Neural progenitor cell (in vitro differentiated cells): ENCODE results near the gene ZBTB3. TPM values are rescaled to one million over a fixed set of nuclear protein-coding genes. Genes with fewer than 3 reads are reported as not detected.

Source experiments
- DNase-seq: peaks from one replicate; pipeline ENCODE4 v3.0.0-alpha.2; 2016; ENCODE audit warnings: low spot score
- H2AFZ ChIP-seq: fragments of 200-600 bp; sonication (generic); replicated peaks from 2 replicates; pipeline ENCODE4 v1.6.1; 2016; ENCODE audit warnings: antibody characterized with exemption
- H3F3A ChIP-seq: fragments of 200-600 bp; sonication (generic); 2 replicates; pipeline ENCODE4 v1.6.1; 2016; ENCODE audit warnings: antibody characterized with exemption, low read depth
- H3K27ac ChIP-seq: fragments of 200-600 bp; sonication (generic); 2 replicates; pipeline ENCODE4 v1.5.1; 2016; ENCODE audit warnings: mild to moderate bottlenecking
- H3K27me3 ChIP-seq: fragments of 200-600 bp; sonication (generic); 2 replicates; pipeline ENCODE4 v1.6.1; 2016; ENCODE audit warnings: mild to moderate bottlenecking, moderate library complexity
- H3K36me3 ChIP-seq: fragments of 200-600 bp; sonication (generic); 2 replicates; pipeline ENCODE4 v1.5.1; 2016
- H3K4me1 ChIP-seq: fragments of 200-600 bp; sonication (generic); 2 replicates; pipeline ENCODE4 v1.6.1; 2016; ENCODE audit warnings: mixed run types
- H3K4me2 ChIP-seq: fragments of 200-600 bp; sonication (generic); 2 replicates; pipeline ENCODE4 v1.6.1; 2016
- H3K4me3 ChIP-seq: fragments of 200-600 bp; sonication (generic); 2 replicates; pipeline ENCODE4 v1.5.1; 2016
- H3K79me2 ChIP-seq: fragments of 200-600 bp; sonication (generic); 2 replicates; pipeline ENCODE4 v1.6.1; 2016; ENCODE audit warnings: low read depth
- H3K9ac ChIP-seq: fragments of 200-600 bp; sonication (generic); 2 replicates; pipeline ENCODE4 v1.6.1; 2016
- H3K9me3 ChIP-seq: fragments of 200-600 bp; sonication (generic); 2 replicates; pipeline ENCODE4 v1.5.1; 2016; ENCODE audit warnings: low read depth
- H4K20me1 ChIP-seq: fragments of 200-600 bp; sonication (generic); 2 replicates; pipeline ENCODE4 v1.6.1; 2016; ENCODE audit warnings: low read depth
- H3K27ac Mint-ChIP-seq: 3 replicates; pipeline ENCODE4 v1.8.0; 2021; ENCODE audit warnings: mixed read lengths
- H3K27me3 Mint-ChIP-seq: 2 replicates; pipeline ENCODE4 v1.8.0; 2022; ENCODE audit warnings: low read depth, mild to moderate bottlenecking, inconsistent platforms, moderate library complexity, mixed read lengths; ENCODE audit not compliant: insufficient read depth
- H3K36me3 Mint-ChIP-seq: 3 replicates; pipeline ENCODE4 v1.8.0; 2021; ENCODE audit warnings: mixed read lengths
- H3K4me1 Mint-ChIP-seq: 3 replicates; pipeline ENCODE4 v1.8.0; 2021; ENCODE audit warnings: mixed read lengths
- H3K4me3 Mint-ChIP-seq: 3 replicates; pipeline ENCODE4 v1.8.0; 2021; ENCODE audit warnings: mild to moderate bottlenecking, moderate library complexity, mixed read lengths
- H3K9me3 Mint-ChIP-seq: 3 replicates; pipeline ENCODE4 v1.8.0; 2020; ENCODE audit warnings: mixed read lengths
- EZH2 ChIP-seq: fragments of 200-600 bp; sonication (generic); IDR thresholded peaks from 2 replicates; pipeline ENCODE4 v1.6.1; 2017; ENCODE audit warnings: antibody characterized with exemption, mild to moderate bottlenecking, moderate library complexity
- EZH2phosphoT487 ChIP-seq: fragments of 200-600 bp; sonication (generic); IDR thresholded peaks from 2 replicates; pipeline ENCODE4 v1.6.1; 2017; ENCODE audit warnings: antibody characterized with exemption
- total RNA-seq: library from RNA; depleted of rRNA; stranded (reverse); fragments of >200 nt; gene quantifications from 2 replicates; pipeline ENCODE4 v1.2.3, GENCODE V29; 2015; ENCODE audit warnings: low replicate concordance
- TF ChIP-seq, protein P1 (sequence below): fragments of 200-600 bp; sonication (generic); IDR thresholded peaks from 2 replicates; pipeline ENCODE4 v1.5.1; 2017; ENCODE audit warnings: antibody characterized with exemption, mild to moderate bottlenecking

ZBTB3 gene
- total RNA-seq, 1 donor from 2014 or later, result 9.2 TPM

DNA sequence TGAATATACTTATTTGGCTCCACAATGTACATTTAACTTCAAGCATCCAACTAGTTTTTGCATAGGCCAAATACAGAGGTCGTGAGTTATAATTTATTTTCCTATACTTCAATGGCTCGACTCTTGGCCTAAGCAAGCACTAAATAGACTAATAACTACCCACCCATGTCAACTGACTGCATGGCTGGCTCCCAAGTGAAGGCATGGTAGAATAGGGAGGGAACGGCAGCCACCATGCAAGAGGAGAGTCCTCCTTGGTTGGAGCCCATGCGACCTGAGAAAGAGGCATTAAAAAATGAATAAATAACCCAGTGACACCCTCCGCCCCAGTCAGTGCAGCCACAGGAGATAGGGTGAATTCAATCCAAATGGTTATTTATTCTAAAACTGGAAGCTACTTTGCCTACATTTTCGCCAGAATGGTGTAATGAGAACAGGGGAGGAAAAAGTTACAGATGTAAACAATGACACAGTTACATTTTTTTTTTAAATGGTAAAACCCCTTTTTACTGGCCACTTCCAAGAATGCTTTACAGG, 41.6 kb downstream of the ZBTB3 start:
- peaks cover 13% of the 10 kb centered on the region for H3K79me2 ChIP-seq
- H3K27me3 ChIP-seq, result no peaks in the 10 kb centered on the region
- peaks cover 4% of the 10 kb centered on the region for H4K20me1 ChIP-seq
- TF ChIP-seq EZH2 (no peak), EZH2phosphoT487 (no peak)
- TF ChIP-seq, protein P1, sequence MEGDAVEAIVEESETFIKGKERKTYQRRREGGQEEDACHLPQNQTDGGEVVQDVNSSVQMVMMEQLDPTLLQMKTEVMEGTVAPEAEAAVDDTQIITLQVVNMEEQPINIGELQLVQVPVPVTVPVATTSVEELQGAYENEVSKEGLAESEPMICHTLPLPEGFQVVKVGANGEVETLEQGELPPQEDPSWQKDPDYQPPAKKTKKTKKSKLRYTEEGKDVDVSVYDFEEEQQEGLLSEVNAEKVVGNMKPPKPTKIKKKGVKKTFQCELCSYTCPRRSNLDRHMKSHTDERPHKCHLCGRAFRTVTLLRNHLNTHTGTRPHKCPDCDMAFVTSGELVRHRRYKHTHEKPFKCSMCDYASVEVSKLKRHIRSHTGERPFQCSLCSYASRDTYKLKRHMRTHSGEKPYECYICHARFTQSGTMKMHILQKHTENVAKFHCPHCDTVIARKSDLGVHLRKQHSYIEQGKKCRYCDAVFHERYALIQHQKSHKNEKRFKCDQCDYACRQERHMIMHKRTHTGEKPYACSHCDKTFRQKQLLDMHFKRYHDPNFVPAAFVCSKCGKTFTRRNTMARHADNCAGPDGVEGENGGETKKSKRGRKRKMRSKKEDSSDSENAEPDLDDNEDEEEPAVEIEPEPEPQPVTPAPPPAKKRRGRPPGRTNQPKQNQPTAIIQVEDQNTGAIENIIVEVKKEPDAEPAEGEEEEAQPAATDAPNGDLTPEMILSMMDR, result no peak
- Mint-ChIP-seq H3K4me1 (peaks cover 31% of the 10 kb centered on the region), H3K27me3 (peaks cover 10% of the 10 kb centered on the region), H3K27ac (no peak overlapping the region), H3K9me3 (no peaks in the 10 kb centered on the region), H3K36me3 (peaks cover 45% of the 10 kb centered on the region), H3K4me3 (no peak overlapping the region)
- H3K4me2 ChIP-seq, result no peak overlapping the region
- peaks cover 89% of the 10 kb centered on the region for H3F3A ChIP-seq
- peaks cover 17% of the 10 kb centered on the region for H3K36me3 ChIP-seq
- no peak overlapping the region for H3K27ac ChIP-seq
- no peak for DNase-seq
- H2AFZ ChIP-seq, result no peak overlapping the region
- H3K9ac ChIP-seq, result no peak overlapping the region
- no peaks in the 10 kb centered on the region for H3K9me3 ChIP-seq
- H3K4me1 ChIP-seq, result peaks cover 17% of the 10 kb centered on the region
- no peak overlapping the region for H3K4me3 ChIP-seq

DNA sequence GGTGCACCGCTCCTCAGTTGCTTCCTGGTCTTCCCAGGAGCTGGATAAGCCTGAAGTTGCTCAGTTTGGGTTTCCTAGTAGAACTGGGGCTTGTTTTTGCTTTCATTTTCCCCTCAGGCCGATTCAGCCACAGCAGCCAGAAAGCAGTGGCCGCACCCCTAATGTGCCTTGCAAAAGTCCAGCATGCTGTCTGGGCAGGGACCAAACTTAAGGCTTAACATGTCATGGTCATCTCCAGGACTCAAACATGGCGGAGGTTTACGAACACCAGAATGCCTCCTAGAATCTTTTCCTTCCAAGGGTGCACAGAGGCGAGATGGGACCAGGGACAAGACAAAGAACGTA, 44.0 kb downstream of the ZBTB3 start:
- Mint-ChIP-seq H3K4me1 (peaks cover 47% of the 10 kb centered on the region), H3K27me3 (peaks cover 10% of the 10 kb centered on the region), H3K36me3 (peaks cover 27% of the 10 kb centered on the region), H3K4me3 (peak overlapping the region; percentile 88), H3K27ac (peak overlapping the region; percentile 97), H3K9me3 (no peaks in the 10 kb centered on the region)
- Histone ChIP-seq H3K4me2 (peak overlapping the region; percentile 79), H4K20me1 (no peaks in the 10 kb centered on the region), H3K27ac (peak overlapping the region; percentile 98), H3K9ac (peak overlapping the region; percentile 74), H3K27me3 (no peaks in the 10 kb centered on the region), H3K4me3 (peak overlapping the region; percentile 65), H3K9me3 (no peaks in the 10 kb centered on the region), H2AFZ (peak overlapping the region; percentile 94), H3K79me2 (peaks cover 8% of the 10 kb centered on the region), H3K36me3 (no peaks in the 10 kb centered on the region), H3K4me1 (peaks cover 32% of the 10 kb centered on the region), H3F3A (peaks cover 85% of the 10 kb centered on the region)
- TF ChIP-seq EZH2phosphoT487 (no peak), EZH2 (peak; percentile 30)
- DNase-seq, result no peak

DNA sequence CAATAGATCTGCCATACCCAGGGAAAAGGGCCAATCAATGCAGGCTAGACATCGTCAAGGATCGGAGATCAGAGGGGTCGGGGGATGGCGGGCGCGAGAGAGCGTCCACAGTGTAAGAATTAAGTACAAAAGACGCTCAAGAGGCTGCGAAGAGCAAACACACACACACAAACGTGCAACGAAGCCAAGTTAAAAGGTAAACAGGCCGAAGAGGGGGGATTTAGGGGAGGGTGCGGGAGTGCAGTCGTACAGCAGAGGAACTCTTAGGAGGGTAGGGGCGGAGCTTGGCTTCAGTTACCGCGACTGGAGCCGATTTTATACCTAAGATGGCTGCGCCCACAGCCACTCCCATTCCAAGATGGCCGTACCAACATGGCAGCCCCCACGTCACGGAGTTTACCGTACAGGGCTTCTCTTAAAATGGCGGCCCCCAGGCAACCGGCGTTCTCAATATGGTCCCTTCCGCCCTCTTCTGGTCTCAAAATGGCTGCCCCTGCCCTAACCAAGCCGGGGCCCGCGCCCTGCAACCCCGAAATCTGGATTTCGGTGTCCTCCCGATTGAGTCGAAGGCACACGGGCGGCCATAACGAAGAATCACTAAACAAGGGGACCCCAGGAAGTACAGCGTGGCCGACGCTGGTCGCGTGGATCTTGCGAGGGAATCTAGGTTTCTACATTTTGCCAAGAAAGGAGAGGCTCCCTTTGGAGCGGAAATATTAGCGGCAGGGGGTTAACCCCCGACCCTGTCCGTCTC, 44.5 kb downstream of the ZBTB3 start:
- peaks cover 14% of the 10 kb centered on the region for H3K79me2 ChIP-seq
- H3K36me3 ChIP-seq, result no peaks in the 10 kb centered on the region
- H3K9me3 ChIP-seq, result no peaks in the 10 kb centered on the region
- H3K27me3 ChIP-seq, result no peaks in the 10 kb centered on the region
- TF ChIP-seq, protein P1, result no peak
- no peak for TF ChIP-seq EZH2
- peak; percentile 99 for DNase-seq
- H3K27me3 Mint-ChIP-seq, result peaks cover 8% of the 10 kb centered on the region
- H4K20me1 ChIP-seq, result no peaks in the 10 kb centered on the region
- peaks cover 84% of the 10 kb centered on the region for H3F3A ChIP-seq
- H3K4me3 ChIP-seq, result peak overlapping the region; percentile 65
- H3K9me3 Mint-ChIP-seq, result no peaks in the 10 kb centered on the region
- H3K4me2 ChIP-seq, result peak overlapping the region; percentile 92
- H2AFZ ChIP-seq, result peak overlapping the region; percentile 94
- peak overlapping the region; percentile 98 for H3K27ac ChIP-seq
- peak overlapping the region; percentile 88 for H3K4me3 Mint-ChIP-seq
- peaks cover 26% of the 10 kb centered on the region for H3K36me3 Mint-ChIP-seq
- H3K4me1 ChIP-seq, result peaks cover 32% of the 10 kb centered on the region
- peak overlapping the region; percentile 97 for H3K27ac Mint-ChIP-seq
- H3K4me1 Mint-ChIP-seq, result peaks cover 47% of the 10 kb centered on the region
- H3K9ac ChIP-seq, result peak overlapping the region; percentile 74

DNA sequence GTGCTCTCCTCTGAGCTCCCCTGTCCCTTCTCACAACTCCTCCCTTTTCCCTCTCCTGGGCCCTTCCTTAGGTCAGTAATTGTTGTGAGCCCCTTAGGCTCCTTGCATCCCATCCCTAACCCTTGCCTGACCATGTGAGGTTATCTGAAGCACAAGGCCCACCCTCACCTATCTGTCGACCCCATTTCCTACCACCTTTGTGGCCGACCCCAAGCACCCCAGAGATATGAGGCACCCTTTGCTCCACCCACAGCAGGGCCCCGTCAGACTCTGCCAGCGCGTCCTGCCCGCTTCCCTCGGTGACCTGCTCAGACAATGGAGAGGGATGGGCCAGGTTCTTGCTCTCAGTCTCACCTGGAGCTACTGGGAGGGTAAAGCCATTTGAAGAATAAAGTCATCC, 45.2 kb downstream of the ZBTB3 start:
- no peaks in the 10 kb centered on the region for H3K36me3 ChIP-seq
- peaks cover 16% of the 10 kb centered on the region for H3K79me2 ChIP-seq
- no peaks in the 10 kb centered on the region for H4K20me1 ChIP-seq
- H3K4me1 Mint-ChIP-seq, result peaks cover 47% of the 10 kb centered on the region
- peak overlapping the region; percentile 65 for H3K4me3 ChIP-seq
- H3K4me2 ChIP-seq, result peak overlapping the region; percentile 92
- no peaks in the 10 kb centered on the region for H3K9me3 Mint-ChIP-seq
- H3K36me3 Mint-ChIP-seq, result peaks cover 26% of the 10 kb centered on the region
- peak overlapping the region; percentile 97 for H3K27ac Mint-ChIP-seq
- no peak for TF ChIP-seq EZH2
- TF ChIP-seq EZH2phosphoT487, result no peak
- TF ChIP-seq, protein P1, result no peak
- H3K27ac ChIP-seq, result peak overlapping the region; percentile 61
- H3K9ac ChIP-seq, result peak overlapping the region; percentile 55
- H3F3A ChIP-seq, result peaks cover 81% of the 10 kb centered on the region
- H3K4me3 Mint-ChIP-seq, result peak overlapping the region; percentile 88
- H3K27me3 ChIP-seq, result no peaks in the 10 kb centered on the region
- peak overlapping the region; percentile 68 for H2AFZ ChIP-seq
- H3K27me3 Mint-ChIP-seq, result peaks cover 8% of the 10 kb centered on the region
- DNase-seq, result no peak
- H3K9me3 ChIP-seq, result no peaks in the 10 kb centered on the region
- H3K4me1 ChIP-seq, result peaks cover 32% of the 10 kb centered on the region
